Measurements from ENCODE around the gene COL17A1.

Gene COL17A1

DNA sequence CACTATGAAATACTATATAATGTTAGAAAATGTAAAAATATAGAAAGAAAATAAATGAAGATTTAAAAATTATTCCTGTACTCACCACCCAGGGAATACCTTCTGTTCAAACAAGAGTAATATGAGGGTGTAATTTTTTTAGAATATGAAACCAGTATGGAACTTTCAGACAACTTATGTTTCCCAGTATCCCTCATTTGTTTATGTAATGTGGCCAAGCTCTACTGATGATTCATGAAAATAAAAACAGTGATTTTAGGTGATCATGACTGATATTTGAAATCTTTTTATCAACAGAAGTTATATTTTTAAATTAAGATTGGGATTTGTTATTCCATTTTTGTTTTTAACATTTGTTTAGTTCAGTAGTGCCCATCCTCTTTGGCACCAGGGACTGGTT, 100.0 kb downstream of the COL17A1 start:
- DNase-seq (ENCODE audit: low read depth): no peak

DNA sequence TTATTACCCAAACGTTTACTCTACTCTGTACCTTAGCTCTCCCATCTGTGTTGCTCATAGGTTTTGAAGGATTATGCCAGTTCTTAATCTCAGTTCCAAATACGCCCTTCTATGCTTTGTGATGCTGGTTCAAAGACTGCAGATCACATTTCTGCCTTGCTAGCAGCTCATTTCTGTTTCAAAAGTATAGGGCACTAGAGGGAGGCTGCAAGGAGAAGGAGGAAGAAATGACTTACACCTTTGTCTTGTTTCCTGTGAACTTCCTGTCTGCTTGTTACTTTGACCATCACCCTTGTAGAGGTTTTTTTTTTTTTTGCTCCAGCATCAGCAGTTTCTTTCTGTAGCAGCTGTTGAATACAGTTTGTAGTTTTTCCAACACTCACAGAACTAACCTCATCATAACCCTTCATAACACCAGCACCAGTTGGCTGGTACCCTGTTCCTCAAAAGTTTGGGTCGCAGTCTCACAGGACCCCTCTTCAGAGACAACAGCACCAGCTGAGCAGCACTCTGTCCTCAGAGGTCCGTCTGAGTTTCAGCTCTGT, 102.2 kb downstream of the COL17A1 start:
- DNase-seq (ENCODE audit: low read depth): no peak

DNA sequence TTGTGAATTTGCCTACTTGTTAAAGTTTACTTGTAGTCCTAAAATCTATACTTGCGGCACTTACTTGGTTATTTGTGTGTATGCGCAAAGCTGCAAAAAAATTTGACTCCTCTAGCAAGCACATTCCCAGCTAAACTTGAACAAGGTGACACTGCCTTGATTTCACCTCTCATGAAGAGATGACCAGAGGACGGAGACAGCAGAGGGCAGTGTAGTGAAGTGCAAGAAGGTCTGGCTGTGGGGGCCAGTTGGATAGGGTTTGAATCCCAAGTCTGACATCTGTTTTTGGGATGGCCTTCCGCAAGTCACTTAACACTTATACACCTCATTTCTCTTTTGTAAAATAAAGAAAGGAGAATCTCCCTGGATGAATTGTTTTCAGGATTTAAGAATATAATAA, 103.0 kb downstream of the COL17A1 start:
- no peak for DNase-seq (ENCODE audit: low read depth)

All from stimulated activated CD8-positive, alpha-beta memory T cell treated with anti-CD3 and anti-CD28 coated beads, Interleukin-15, amount 100 ng/mL, for 1 hour (primary cell).